DOHH2 (cell line): ENCODE results near the gene MAB21L3.

Experiments used
- H3F3A ChIP-seq: fragments of 200-600 bp; sonication (generic), shearing (Covaris generic); 2 replicates; pipeline ENCODE4 v1.6.0; 2016; ENCODE audit warnings: antibody characterized with exemption, mild to moderate bottlenecking; ENCODE audit not compliant: control insufficient read depth, insufficient read depth
- H3K27ac ChIP-seq: fragments of 200-600 bp; sonication (generic); 2 replicates; pipeline ENCODE4 v1.5.1; 2014; ENCODE audit warnings: low read depth, mild to moderate bottlenecking, low read length, moderate library complexity
- H3K27me3 ChIP-seq: fragments of 200-600 bp; sonication (generic); 2 replicates; pipeline ENCODE4 v1.6.1; 2014; ENCODE audit warnings: mild to moderate bottlenecking, low read length, mixed read lengths; ENCODE audit not compliant: control insufficient read depth
- H3K36me3 ChIP-seq: fragments of 200-600 bp; sonication (generic); 2 replicates; pipeline ENCODE4 v1.6.1; 2014; ENCODE audit warnings: mild to moderate bottlenecking, low read length, moderate library complexity, mixed read lengths; ENCODE audit not compliant: control insufficient read depth
- H3K4me1 ChIP-seq: fragments of 200-600 bp; sonication (generic); 2 replicates; pipeline ENCODE4 v1.6.1; 2014; ENCODE audit warnings: mild to moderate bottlenecking, low read length, mixed read lengths; ENCODE audit not compliant: control insufficient read depth
- H3K4me2 ChIP-seq: fragments of 200-600 bp; sonication (generic); 2 replicates; pipeline ENCODE4 v1.6.0; 2014; ENCODE audit warnings: mild to moderate bottlenecking, low read length, moderate library complexity
- H3K4me3 ChIP-seq: fragments of 200-600 bp; sonication (generic); 2 replicates; pipeline ENCODE4 v1.5.1; 2014; ENCODE audit warnings: mild to moderate bottlenecking, low read length, mixed read lengths
- H3K79me2 ChIP-seq: fragments of 200-600 bp; sonication (generic); 2 replicates; pipeline ENCODE4 v1.6.1; 2014; ENCODE audit warnings: mild to moderate bottlenecking, low read length, mixed read lengths; ENCODE audit not compliant: control insufficient read depth
- H3K9me2 ChIP-seq: fragments of 200-600 bp; sonication (generic); replicated peaks from 2 replicates; pipeline ENCODE4 v1.6.1; 2014; ENCODE audit warnings: mild to moderate bottlenecking, low read length, mixed read lengths; ENCODE audit not compliant: control insufficient read depth
- H3K9me3 ChIP-seq: fragments of 200-600 bp; sonication (generic); 2 replicates; pipeline ENCODE4 v1.6.1; 2014; ENCODE audit warnings: antibody characterized with exemption, low read length, mixed read lengths; ENCODE audit not compliant: control insufficient read depth, insufficient read depth
- H4K20me1 ChIP-seq: fragments of 200-600 bp; sonication (generic); 2 replicates; pipeline ENCODE4 v1.6.0; 2014; ENCODE audit warnings: low read depth, mild to moderate bottlenecking, antibody characterized with exemption, low read length, moderate library complexity; ENCODE audit not compliant: control insufficient read depth, insufficient read depth
- EZH2phosphoT487 ChIP-seq: fragments of 200-600 bp; sonication (generic); IDR thresholded peaks from 2 replicates; pipeline ENCODE4 v1.6.1; 2017; ENCODE audit warnings: borderline replicate concordance, mild to moderate bottlenecking, antibody characterized with exemption, low read length, moderate library complexity, mixed read lengths
- TF ChIP-seq, protein P1 (sequence below): fragments of 200-600 bp; sonication (generic); IDR thresholded peaks from one replicate; pipeline ENCODE4 v1.5.1; 2014; ENCODE audit warnings: antibody characterized with exemption, mild to moderate bottlenecking, low read depth, low read length; ENCODE audit not compliant: poor library complexity, severe bottlenecking

The MAB21L3 gene

DNA sequence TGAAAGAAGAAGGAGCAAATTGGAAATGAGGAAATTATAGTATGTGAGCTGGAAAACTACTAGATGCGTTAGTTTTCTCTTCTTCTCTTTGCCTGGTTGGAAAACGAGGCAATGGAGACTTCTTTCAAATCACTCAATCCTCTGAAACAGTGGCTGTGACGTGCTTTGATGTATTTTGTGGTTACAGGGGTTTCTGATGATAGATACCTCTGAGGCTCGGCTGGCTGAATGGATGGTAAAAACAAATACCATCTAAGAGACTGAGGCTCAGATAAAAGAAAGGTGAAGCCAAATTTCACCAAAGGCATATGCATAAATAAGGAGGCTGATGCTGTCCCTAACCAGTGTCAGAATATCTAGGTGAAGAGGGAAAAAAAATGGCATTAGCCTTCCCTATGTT is 15.1 kb downstream of the MAB21L3 start:
- peaks cover 20% of the 10 kb centered on the region for H3K27me3 ChIP-seq
- H3K9me3 ChIP-seq: no peaks in the 10 kb centered on the region
- H3K79me2 ChIP-seq: no peaks in the 10 kb centered on the region
- no peak for TF ChIP-seq EZH2phosphoT487
- TF ChIP-seq, protein P1, sequence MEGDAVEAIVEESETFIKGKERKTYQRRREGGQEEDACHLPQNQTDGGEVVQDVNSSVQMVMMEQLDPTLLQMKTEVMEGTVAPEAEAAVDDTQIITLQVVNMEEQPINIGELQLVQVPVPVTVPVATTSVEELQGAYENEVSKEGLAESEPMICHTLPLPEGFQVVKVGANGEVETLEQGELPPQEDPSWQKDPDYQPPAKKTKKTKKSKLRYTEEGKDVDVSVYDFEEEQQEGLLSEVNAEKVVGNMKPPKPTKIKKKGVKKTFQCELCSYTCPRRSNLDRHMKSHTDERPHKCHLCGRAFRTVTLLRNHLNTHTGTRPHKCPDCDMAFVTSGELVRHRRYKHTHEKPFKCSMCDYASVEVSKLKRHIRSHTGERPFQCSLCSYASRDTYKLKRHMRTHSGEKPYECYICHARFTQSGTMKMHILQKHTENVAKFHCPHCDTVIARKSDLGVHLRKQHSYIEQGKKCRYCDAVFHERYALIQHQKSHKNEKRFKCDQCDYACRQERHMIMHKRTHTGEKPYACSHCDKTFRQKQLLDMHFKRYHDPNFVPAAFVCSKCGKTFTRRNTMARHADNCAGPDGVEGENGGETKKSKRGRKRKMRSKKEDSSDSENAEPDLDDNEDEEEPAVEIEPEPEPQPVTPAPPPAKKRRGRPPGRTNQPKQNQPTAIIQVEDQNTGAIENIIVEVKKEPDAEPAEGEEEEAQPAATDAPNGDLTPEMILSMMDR: no peak
- no peak overlapping the region for H3K4me3 ChIP-seq
- H4K20me1 ChIP-seq: no peaks in the 10 kb centered on the region
- H3K4me2 ChIP-seq: no peak overlapping the region
- H3K27ac ChIP-seq: no peak overlapping the region
- H3K9me2 ChIP-seq: no peaks in the 10 kb centered on the region
- no peaks in the 10 kb centered on the region for H3K4me1 ChIP-seq
- no peaks in the 10 kb centered on the region for H3K36me3 ChIP-seq
- H3F3A ChIP-seq: no peaks in the 10 kb centered on the region

DNA sequence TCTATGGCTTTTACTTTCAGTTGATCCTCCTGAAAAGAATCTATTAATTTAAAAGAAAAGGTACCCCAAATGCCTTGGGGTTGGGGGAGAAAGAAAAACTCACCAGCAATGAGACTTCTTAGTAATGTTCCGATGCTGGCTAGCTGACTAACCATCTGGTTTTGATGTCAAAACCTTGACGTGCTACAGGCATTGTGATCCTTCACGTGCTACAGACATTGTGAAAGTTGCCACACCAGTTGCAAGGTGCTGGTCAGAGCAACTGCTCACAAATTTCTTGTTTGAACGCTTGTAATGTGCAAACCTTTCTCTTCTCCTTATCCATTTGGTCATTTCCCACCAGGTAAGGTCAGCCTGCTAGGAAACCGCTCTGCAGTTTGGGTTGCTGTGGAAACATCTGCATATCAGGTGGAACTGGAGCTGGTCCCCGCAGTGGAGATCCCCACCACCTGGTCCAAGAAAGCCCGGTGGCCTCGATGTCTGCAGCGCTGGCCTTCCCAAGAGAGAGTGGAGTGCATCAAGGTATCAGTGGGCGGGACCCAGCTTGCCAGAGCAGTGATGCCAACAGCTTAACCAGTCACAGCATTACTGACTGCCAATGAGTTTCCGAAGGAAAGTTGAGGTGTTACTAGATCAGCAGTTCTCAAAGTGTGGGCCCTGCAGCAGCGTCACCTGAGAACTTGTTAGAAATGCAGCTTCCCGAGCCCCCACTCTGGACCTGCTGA is 16.1 kb downstream of the MAB21L3 start:
- Histone ChIP-seq H3F3A (no peaks in the 10 kb centered on the region), H3K9me3 (no peaks in the 10 kb centered on the region), H3K36me3 (no peaks in the 10 kb centered on the region), H3K4me1 (no peaks in the 10 kb centered on the region), H3K9me2 (no peaks in the 10 kb centered on the region), H3K27me3 (peaks cover 20% of the 10 kb centered on the region), H3K79me2 (no peaks in the 10 kb centered on the region), H4K20me1 (no peaks in the 10 kb centered on the region), H3K4me3 (no peak overlapping the region), H3K27ac (no peak overlapping the region), H3K4me2 (no peak overlapping the region)
- no peak for TF ChIP-seq EZH2phosphoT487
- TF ChIP-seq, protein P1: no peak

DNA sequence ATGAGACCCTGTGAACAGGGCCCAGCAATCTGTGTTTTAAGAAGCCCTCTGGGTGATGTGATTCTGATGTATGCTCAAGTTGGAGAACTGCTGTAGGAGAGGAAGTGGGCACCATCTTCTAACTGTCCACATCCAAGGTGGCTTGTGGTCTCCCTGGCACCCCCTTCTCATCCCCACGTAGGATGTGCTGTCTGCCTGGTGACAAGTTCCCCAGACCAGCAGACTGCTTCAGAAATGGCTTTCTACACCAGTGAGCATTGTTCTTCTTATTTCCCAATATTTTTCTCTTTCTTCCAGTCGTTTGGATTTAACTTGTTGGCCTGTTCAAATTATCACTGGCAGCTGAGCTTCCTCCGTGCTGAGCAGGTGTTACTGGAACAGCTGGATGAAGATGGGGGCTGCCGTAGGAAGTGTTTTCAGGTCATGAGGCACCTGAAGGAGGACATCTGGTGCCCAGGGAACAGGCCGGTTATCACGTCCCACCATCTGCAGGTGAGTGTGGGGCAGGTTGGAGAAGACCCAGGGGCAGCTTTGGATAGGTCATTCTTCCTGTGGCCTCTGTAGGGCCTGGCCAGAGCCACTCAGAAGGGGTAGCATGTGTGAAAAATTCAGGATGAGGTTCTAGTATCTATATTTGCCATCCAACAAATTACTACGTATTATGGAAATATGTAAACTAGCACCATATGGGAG is 16.8 kb downstream of the MAB21L3 start:
- H3K27me3 ChIP-seq: peaks cover 16% of the 10 kb centered on the region
- H3K27ac ChIP-seq: no peak overlapping the region
- no peaks in the 10 kb centered on the region for H3K4me1 ChIP-seq

More for the DNA sequence above, 16.8 kb downstream of the MAB21L3 start:
- no peaks in the 10 kb centered on the region for H3F3A ChIP-seq
- H3K4me2 ChIP-seq: no peak overlapping the region
- no peak overlapping the region for H3K4me3 ChIP-seq
- no peaks in the 10 kb centered on the region for H3K9me2 ChIP-seq
- H3K9me3 ChIP-seq: no peaks in the 10 kb centered on the region
- no peaks in the 10 kb centered on the region for H3K79me2 ChIP-seq
- no peaks in the 10 kb centered on the region for H3K36me3 ChIP-seq
- no peak for TF ChIP-seq EZH2phosphoT487
- TF ChIP-seq, protein P1: no peak
- no peaks in the 10 kb centered on the region for H4K20me1 ChIP-seq
